HEK293 (cell line): ENCODE data around the gene LRBA.

ENCODE experiments used
- CTCF ChIA-PET: fragments of 350-600 bp; formaldehyde crosslinking; extraction: SDS; loops from one replicate; lab custom pipeline; 2021; ENCODE audit warnings: antibody characterized with exemption; lab: Yijun Ruan, JAX
- POLR2A ChIA-PET: fragments of 300-600 bp; formaldehyde crosslinking; extraction: SDS; loops from one replicate; lab custom pipeline; 2020; ENCODE audit warnings: antibody characterized with exemption, inconsistent platforms; lab: Yijun Ruan, JAX
- H3K27ac ChIP-seq: fragments of 200-500 bp; sonication (Bioruptor generic); 2 replicates; pipeline ENCODE4 v1.5.1; 2014; ENCODE audit warnings: low read depth, low read length, control low read depth, inconsistent platforms; ENCODE audit errors: extremely low read depth
- H3K36me3 ChIP-seq, 2 experiments: fragments of 200-500 bp in 1 of 2; sonication (Bioruptor generic) in 1 of 2; 1 replicate in 1 of 2; 2 replicates in 1 of 2; pipeline ENCODE4 v1.5.1; 2014 to 2017; ENCODE audit warnings: inconsistent platforms in 2 of 2, low read length in 2 of 2; ENCODE audit not compliant: control insufficient read depth in 2 of 2, insufficient read depth in 1 of 2
- H3K4me1 ChIP-seq: fragments of 200-500 bp; sonication (Bioruptor generic); 2 replicates; pipeline ENCODE4 v1.5.1; 2014; ENCODE audit warnings: mild to moderate bottlenecking, low read length, inconsistent platforms; ENCODE audit not compliant: control insufficient read depth, insufficient read depth
- H3K4me3 ChIP-seq: 2 replicates; pipeline ENCODE4 v1.5.1; 2011; ENCODE audit warnings: low read depth, mild to moderate bottlenecking, control low read depth, low read length, moderate library complexity
- H3K9me3 ChIP-seq: fragments of 200-500 bp; sonication (Bioruptor generic); 2 replicates; pipeline ENCODE4 v1.5.1; 2014; ENCODE audit warnings: low read depth, low read length, inconsistent platforms; ENCODE audit not compliant: control insufficient read depth, insufficient read depth
- GLIS1 ChIP-seq: fragments of 450-650 bp; formaldehyde crosslinking; IDR thresholded peaks from 2 replicates; pipeline ENCODE4 v1.5.1; 2016; ENCODE audit warnings: missing biosample characterization, missing genetic modification characterization
- HOXA7 ChIP-seq: sonication (generic); formaldehyde crosslinking; IDR thresholded peaks from 2 replicates; pipeline ENCODE4 v1.8.1; 2022; ENCODE audit warnings: missing genetic modification reagents, borderline replicate concordance
- SETDB1 ChIP-seq: IDR thresholded peaks from one replicate; pipeline ENCODE4 v1.6.1; 2017; ENCODE audit warnings: mild to moderate bottlenecking, low read length, moderate library complexity, mixed read lengths; ENCODE audit not compliant: insufficient read length
- YY2 ChIP-seq: fragments of 450-650 bp; formaldehyde crosslinking; IDR thresholded peaks from 2 replicates; pipeline ENCODE4 v1.5.1; 2016; ENCODE audit warnings: missing biosample characterization, missing genetic modification characterization
- ZBTB48 ChIP-seq: fragments of 450-650 bp; formaldehyde crosslinking; IDR thresholded peaks from 2 replicates; pipeline ENCODE4 v1.5.1; 2016; ENCODE audit warnings: missing biosample characterization, missing genetic modification characterization
- ZBTB7A ChIP-seq: fragments of 450-650 bp; formaldehyde crosslinking; IDR thresholded peaks from 2 replicates; pipeline ENCODE4 v1.5.1; 2016; ENCODE audit warnings: low read depth, missing biosample characterization, missing genetic modification characterization
- ZFP3 ChIP-seq: fragments of 450-650 bp; formaldehyde crosslinking; IDR thresholded peaks from 2 replicates; pipeline ENCODE4 v1.5.1; 2016; ENCODE audit warnings: low read depth, missing biosample characterization, missing genetic modification characterization
- ZNF133 ChIP-seq: fragments of 450-650 bp; formaldehyde crosslinking; IDR thresholded peaks from 2 replicates; pipeline ENCODE4 v1.5.1; 2016; ENCODE audit warnings: missing biosample characterization, missing genetic modification characterization
- ZNF146 ChIP-seq: fragments of 450-650 bp; formaldehyde crosslinking; IDR thresholded peaks from 2 replicates; pipeline ENCODE4 v1.5.1; 2016; ENCODE audit warnings: missing biosample characterization, missing genetic modification characterization
- ZNF16 ChIP-seq: fragments of 450-650 bp; formaldehyde crosslinking; IDR thresholded peaks from 2 replicates; pipeline ENCODE4 v1.5.1; 2016; ENCODE audit warnings: low read depth, missing biosample characterization, missing genetic modification characterization
- ZNF221 ChIP-seq: fragments of 450-650 bp; formaldehyde crosslinking; IDR thresholded peaks from 2 replicates; pipeline ENCODE4 v1.5.1; 2017; ENCODE audit warnings: missing biosample characterization, missing genetic modification characterization, borderline replicate concordance
- ZNF341 ChIP-seq: fragments of 450-650 bp; formaldehyde crosslinking; IDR thresholded peaks from 2 replicates; pipeline ENCODE4; 2016; ENCODE audit warnings: low read depth, missing biosample characterization, missing genetic modification characterization
- ZNF423 ChIP-seq: fragments of 450-650 bp; formaldehyde crosslinking; IDR thresholded peaks from 2 replicates; pipeline ENCODE4 v1.5.1; 2016; ENCODE audit warnings: missing biosample characterization, missing genetic modification characterization
- ZNF558 ChIP-seq: fragments of 450-650 bp; formaldehyde crosslinking; IDR thresholded peaks from 2 replicates; pipeline ENCODE4 v1.5.1; 2016; ENCODE audit warnings: missing biosample characterization, missing genetic modification characterization
- ZNF664 ChIP-seq: fragments of 450-650 bp; formaldehyde crosslinking; IDR thresholded peaks from 2 replicates; pipeline ENCODE4 v1.5.1; 2016; ENCODE audit warnings: missing biosample characterization, missing genetic modification characterization
- TF ChIP-seq, protein P1 (sequence below): IDR thresholded peaks from 2 replicates; pipeline ENCODE4 v1.6.1; 2011; ENCODE audit warnings: mild to moderate bottlenecking, low read depth, low read length, borderline replicate concordance
- TF ChIP-seq, protein P2 (sequence below): fragments of 450-650 bp; formaldehyde crosslinking; IDR thresholded peaks from 2 replicates; pipeline ENCODE4 v1.5.0; 2017; ENCODE audit warnings: missing biosample characterization, missing genetic modification characterization, borderline replicate concordance
- TF ChIP-seq, protein P3 (sequence below): fragments of 450-650 bp; formaldehyde crosslinking; IDR thresholded peaks from 2 replicates; pipeline ENCODE4 v1.5.1; 2016; ENCODE audit warnings: missing biosample characterization, missing genetic modification characterization
- TF ChIP-seq, protein P4 (sequence below): fragments of 450-650 bp; formaldehyde crosslinking; IDR thresholded peaks from 2 replicates; pipeline ENCODE4 v1.5.1; 2016; ENCODE audit warnings: missing biosample characterization, missing genetic modification characterization
- TF ChIP-seq, protein P5 (sequence below): fragments of 450-650 bp; formaldehyde crosslinking; IDR thresholded peaks from 2 replicates; pipeline ENCODE4 v1.5.1; 2017; ENCODE audit warnings: missing biosample characterization, mild to moderate bottlenecking, missing genetic modification characterization, moderate library complexity

The LRBA gene

DNA sequence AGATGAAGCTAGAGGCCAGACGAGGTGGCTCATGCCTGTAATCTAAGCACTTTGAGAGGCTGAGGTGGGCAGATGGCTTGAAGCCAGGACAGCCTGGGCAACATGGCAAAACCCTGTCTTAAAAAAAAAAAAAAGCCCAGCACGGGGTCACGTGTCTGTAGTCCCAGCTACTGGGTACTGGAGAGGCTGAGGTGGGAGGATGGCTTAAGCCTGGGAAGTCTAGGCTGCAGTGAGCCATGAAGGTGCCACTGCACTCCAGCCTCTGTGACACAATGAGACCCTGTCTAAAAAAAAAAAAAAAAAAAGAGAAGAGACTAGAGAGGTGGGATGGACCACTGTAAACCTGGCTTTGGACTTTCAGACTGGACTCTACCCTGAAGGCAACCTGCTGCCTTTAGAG, 10.7 kb upstream of the LRBA start:
- no peaks in the 10 kb centered on the region for H3K9me3 ChIP-seq
- TF ChIP-seq, protein P1, sequence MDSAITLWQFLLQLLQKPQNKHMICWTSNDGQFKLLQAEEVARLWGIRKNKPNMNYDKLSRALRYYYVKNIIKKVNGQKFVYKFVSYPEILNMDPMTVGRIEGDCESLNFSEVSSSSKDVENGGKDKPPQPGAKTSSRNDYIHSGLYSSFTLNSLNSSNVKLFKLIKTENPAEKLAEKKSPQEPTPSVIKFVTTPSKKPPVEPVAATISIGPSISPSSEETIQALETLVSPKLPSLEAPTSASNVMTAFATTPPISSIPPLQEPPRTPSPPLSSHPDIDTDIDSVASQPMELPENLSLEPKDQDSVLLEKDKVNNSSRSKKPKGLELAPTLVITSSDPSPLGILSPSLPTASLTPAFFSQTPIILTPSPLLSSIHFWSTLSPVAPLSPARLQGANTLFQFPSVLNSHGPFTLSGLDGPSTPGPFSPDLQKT = no peak
- no peak for TF ChIP-seq ZNF558 (tag by site-specific recombination)
- TF ChIP-seq ZBTB48 = no peak
- TF ChIP-seq ZFP3 (tag by site-specific recombination) = no peak
- no peak for TF ChIP-seq SETDB1
- TF ChIP-seq, protein P2, sequence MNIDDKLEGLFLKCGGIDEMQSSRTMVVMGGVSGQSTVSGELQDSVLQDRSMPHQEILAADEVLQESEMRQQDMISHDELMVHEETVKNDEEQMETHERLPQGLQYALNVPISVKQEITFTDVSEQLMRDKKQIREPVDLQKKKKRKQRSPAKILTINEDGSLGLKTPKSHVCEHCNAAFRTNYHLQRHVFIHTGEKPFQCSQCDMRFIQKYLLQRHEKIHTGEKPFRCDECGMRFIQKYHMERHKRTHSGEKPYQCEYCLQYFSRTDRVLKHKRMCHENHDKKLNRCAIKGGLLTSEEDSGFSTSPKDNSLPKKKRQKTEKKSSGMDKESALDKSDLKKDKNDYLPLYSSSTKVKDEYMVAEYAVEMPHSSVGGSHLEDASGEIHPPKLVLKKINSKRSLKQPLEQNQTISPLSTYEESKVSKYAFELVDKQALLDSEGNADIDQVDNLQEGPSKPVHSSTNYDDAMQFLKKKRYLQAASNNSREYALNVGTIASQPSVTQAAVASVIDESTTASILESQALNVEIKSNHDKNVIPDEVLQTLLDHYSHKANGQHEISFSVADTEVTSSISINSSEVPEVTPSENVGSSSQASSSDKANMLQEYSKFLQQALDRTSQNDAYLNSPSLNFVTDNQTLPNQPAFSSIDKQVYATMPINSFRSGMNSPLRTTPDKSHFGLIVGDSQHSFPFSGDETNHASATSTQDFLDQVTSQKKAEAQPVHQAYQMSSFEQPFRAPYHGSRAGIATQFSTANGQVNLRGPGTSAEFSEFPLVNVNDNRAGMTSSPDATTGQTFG = no peak
- TF ChIP-seq, protein P3, sequence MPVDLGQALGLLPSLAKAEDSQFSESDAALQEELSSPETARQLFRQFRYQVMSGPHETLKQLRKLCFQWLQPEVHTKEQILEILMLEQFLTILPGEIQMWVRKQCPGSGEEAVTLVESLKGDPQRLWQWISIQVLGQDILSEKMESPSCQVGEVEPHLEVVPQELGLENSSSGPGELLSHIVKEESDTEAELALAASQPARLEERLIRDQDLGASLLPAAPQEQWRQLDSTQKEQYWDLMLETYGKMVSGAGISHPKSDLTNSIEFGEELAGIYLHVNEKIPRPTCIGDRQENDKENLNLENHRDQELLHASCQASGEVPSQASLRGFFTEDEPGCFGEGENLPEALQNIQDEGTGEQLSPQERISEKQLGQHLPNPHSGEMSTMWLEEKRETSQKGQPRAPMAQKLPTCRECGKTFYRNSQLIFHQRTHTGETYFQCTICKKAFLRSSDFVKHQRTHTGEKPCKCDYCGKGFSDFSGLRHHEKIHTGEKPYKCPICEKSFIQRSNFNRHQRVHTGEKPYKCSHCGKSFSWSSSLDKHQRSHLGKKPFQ (tag by site-specific recombination) = no peak
- TF ChIP-seq, protein P4, sequence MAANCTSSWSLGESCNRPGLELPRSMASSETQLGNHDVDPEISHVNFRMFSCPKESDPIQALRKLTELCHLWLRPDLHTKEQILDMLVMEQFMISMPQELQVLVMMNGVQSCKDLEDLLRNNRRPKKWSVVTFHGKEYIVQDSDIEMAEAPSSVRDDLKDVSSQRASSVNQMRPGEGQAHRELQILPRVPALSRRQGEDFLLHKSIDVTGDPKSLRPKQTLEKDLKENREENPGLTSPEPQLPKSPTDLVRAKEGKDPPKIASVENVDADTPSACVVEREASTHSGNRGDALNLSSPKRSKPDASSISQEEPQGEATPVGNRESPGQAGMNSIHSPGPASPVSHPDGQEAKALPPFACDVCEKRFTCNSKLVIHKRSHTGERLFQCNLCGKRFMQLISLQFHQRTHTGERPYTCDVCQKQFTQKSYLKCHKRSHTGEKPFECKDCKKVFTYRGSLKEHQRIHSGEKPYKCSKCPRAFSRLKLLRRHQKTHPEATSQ (tag by site-specific recombination) = no peak
- TF ChIP-seq ZNF133 = no peak
- no peak for TF ChIP-seq ZNF341 (tag by site-specific recombination)
- no peak for TF ChIP-seq ZBTB7A (tag by site-specific recombination)
- no peak for TF ChIP-seq YY2
- TF ChIP-seq GLIS1 (tag by site-specific recombination) = no peak
- TF ChIP-seq ZNF423 = no peak
- TF ChIP-seq ZNF664 = no peak
- H3K4me1 ChIP-seq = no peaks in the 10 kb centered on the region
- POLR2A ChIA-PET = no interaction called here
- H3K36me3 ChIP-seq = no peaks in the 10 kb centered on the region
- no peak overlapping the region for H3K4me3 ChIP-seq
- CTCF ChIA-PET = interaction anchor here (0.7 kb wide), 1 partner anchor 52 kb away, joined by 4 read pairs; no protein-coding TSS in a partner anchor
- no peak overlapping the region for H3K27ac ChIP-seq

DNA sequence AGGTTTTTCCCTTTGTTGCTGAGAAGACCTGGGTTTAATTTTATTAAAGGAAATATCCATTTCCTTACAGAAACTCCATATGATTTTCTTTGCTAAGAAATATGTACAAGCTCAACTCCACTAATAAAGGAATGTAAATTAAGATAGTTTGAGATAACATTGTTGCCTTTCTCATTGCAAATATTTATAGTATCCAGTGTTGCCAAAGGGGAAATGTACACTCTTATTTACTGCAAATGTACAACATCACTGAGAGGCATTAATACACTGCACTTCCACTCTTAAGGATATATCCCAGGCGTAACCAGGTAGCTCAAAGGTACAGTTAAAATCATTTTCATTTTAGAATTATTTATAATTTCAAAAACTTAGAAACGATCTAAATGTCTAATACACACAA, 7.5 kb upstream of the LRBA start:
- Histone ChIP-seq H3K4me3 (no peak overlapping the region), H3K27ac (no peak overlapping the region), H3K36me3 (no peaks in the 10 kb centered on the region), H3K4me1 (no peaks in the 10 kb centered on the region), H3K9me3 (no peaks in the 10 kb centered on the region)
- TF ChIP-seq HOXA7 (no peak), ZNF146 (tag by site-specific recombination) (no peak), ZNF16 (no peak), ZNF221 (no peak)
- TF ChIP-seq, protein P5, sequence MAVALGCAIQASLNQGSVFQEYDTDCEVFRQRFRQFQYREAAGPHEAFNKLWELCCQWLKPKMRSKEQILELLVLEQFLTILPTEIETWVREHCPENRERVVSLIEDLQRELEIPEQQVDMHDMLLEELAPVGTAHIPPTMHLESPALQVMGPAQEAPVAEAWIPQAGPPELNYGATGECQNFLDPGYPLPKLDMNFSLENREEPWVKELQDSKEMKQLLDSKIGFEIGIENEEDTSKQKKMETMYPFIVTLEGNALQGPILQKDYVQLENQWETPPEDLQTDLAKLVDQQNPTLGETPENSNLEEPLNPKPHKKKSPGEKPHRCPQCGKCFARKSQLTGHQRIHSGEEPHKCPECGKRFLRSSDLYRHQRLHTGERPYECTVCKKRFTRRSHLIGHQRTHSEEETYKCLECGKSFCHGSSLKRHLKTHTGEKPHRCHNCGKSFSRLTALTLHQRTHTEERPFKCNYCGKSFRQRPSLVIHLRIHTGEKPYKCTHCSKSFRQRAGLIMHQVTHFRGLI = no peak
- ChIA-PET CTCF (no interaction called here), POLR2A (no interaction called here)
